ENCODE measurements around the gene IL34.

Gene IL34

GRCh38 chr16:70689970-70690891, 43.9 kb downstream of the IL34 start:
- ATAC-seq = no peak

GRCh38 chr16:70691223-70692129, 45.1 kb downstream of the IL34 start:
- ATAC-seq = no peak

- no peak for ATAC-seq
Measured at GRCh38 chr16:70692130-70692872, 45.9 kb downstream of the IL34 start.

- ATAC-seq = no peak
Measured at GRCh38 chr16:70692873-70693671, 46.7 kb downstream of the IL34 start.

- no peak for ATAC-seq
Measured at GRCh38 chr16:70694088-70694867, 47.9 kb downstream of the IL34 start.

DNA sequence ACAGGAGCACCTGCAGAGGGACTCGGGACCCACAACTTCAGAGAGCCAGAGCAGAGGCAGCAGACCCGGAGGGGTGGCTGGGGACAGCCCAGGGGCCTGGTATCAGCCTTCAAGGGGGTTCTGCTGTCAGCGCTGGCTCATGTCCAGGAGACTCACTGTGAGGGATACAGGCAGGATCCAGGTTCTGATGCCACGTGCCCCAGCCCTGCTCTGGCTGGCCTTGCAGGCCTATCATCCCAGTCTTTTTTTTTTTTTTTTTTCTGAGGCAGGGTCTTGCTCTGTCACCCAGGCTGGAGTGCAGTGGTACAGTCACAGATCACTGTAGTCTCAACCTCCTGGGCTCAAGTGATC, 48.5 kb downstream of the IL34 start:
- no peak for ATAC-seq

DNA sequence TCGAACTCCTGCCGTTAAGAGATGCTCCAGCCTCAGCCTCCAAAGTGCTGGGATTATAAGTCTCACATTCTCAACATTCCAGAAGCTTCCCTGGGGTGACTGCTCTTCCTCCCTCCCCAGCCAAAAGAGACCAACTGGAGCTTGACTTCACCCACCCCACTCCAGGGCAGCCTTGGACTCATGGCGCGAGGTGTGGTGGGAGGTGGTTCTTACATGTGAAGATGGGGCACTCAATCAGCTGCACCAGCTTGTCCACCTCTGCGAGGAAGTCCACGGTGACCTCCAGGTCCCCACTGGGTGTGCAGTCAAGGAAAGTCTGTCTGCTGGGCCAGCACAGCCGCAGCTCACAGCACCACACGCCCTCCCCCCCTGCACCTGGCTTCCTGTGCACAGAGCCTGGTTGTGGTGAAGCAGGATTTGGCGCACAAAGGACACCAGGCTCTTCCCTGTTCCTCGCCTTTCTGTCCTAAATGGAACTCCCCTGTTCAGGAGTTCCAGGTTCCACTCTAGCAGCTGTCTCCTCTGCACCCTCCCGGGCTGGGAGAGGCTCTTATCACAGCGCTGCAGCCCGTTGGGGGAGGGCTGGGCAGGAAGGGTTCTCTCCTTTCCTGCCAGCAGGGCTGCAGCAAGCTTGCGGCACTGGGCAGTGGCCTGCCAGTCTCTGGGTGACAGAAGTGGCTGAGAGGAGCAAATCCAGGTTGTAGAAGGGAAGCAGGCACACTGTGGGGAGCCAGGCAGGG, 49.1 kb downstream of the IL34 start:
- ATAC-seq = no peak

- no peak for ATAC-seq
Measured at GRCh38 chr16:70696355-70696754, 50.0 kb downstream of the IL34 start.

DNA sequence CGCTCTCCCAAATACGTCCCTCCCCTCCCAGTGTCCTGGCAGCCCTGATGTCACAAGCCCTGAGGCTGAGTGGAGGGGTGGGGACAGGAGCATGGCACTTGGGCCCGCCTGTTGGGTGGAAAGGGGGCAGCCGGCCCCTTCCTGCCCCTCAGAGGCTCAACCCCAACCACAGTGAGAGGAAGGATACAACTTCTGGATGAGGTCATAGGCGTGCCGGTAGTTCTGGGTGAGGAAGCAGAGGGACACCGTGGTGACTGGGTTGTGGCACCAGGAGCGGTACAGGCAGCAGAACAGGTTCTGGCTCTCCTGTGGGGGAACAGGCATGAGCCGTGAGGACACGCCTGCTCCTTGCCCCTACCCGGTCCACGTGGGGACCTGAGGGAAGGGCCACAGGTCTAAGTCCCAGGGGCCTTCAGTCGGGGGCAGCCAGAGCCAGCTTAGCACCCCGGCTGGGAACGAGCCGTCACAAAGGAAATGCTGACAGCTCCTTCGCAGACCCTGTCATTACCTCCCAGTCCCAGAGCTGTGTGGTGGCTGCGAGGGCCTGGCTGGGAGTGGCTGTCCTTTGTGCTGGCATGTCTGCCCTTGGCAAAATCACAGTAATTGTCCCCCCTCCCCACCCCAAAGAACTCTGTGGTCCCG, 50.7 kb downstream of the IL34 start:
- no peak for ATAC-seq

- ATAC-seq = no peak
Measured at GRCh38 chr16:70697594-70698170, 51.3 kb downstream of the IL34 start.

GRCh38 chr16:70698901-70699300, 52.5 kb downstream of the IL34 start:
- ATAC-seq = no peak

- ATAC-seq = no peak
Measured at GRCh38 chr16:70699696-70700095, 53.3 kb downstream of the IL34 start.

GRCh38 chr16:70700101-70701020, 54.0 kb downstream of the IL34 start:
- ATAC-seq = no peak

GRCh38 chr16:70701036-70701435, 54.7 kb downstream of the IL34 start:
- no peak for ATAC-seq

DNA sequence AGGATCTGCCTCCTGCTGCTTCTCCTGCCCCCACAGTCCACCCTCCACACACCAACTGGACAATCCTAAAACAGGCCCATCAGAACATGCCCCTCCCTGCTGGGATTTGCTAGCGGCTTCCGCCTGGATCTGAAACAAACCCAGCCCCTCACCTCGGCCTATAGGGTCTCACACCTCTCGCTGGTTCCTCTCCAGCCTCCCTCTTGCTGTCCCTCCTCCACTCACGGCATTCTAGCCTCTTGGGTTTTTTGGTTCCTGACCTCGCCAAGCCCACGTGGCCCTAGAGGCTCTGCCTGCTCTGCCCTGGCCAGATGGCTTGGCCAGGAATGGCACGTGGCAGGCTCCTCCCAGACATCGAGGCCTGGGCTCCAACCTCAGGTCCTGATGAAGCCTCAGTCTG, 55.2 kb downstream of the IL34 start:
- ATAC-seq = no peak

- ATAC-seq = no peak
Measured at GRCh38 chr16:70701998-70702397, 55.6 kb downstream of the IL34 start.

DNA sequence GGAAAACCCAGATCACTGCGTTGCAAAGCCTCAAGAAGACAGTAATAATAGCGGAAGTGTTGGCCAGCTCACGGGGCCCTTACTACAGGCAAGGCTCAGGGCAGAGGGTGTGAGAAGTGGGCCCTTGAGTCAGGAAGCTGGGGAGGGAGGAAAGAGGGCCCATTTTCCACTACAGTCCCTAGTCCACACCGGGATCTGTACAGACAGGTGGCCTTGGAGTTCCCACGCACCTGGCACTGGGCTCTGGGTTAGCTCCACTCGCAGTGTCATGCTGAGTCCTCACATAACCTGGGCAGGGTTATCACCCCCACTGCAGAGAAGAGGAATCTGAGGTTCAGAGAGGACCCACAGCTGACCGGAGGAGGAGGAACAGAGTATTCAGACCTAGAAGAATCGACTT, 56.3 kb downstream of the IL34 start:
- ATAC-seq = no peak

DNA sequence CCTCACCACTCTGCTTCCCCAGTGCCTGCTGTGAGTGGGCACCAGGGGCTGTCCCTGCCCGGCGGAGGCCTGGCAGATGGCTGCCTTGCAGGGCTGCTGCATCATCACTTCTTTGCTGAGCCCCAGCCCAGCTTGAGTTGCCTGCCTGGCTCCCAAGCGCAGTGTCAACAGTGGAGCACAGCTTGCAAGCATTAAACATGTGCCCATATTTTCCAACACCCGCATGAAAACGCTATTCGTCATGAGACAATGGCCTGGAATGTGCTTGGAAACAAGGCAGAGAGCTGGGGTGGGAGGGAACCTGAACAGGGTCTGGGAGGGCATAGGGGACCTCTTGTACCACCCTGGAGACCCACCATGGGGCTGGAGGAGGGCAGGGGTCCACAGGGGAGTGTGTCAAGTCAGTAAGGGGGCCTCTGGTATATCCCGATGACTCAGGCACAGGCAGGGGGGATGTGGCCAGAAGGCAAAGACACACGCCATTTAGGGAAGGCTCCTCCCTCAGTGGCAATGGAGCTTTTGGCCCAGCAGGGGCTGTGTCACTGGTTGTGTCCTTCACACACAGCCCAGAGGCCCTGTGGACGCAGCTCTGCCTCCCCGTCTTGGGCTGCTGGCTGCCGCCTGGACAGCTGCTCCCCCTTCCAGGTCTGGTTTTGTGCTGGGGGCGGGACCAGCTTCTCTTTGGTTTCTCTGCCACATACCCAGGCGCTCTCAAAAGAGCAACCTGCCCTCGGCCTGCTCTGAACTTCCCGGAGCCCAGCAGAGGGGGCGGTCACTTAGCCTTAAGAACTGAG, 56.9 kb downstream of the IL34 start:
- ATAC-seq = no peak
